Measurements from ENCODE around the gene TAMM41. TPM values are rescaled to one million over a fixed set of nuclear protein-coding genes. Genes with fewer than 3 reads are reported as not detected.
A peak's percentile ranks its signal among the peaks of the same experiment; 100 is the strongest.
"Not testable (repeated sequence)": the region's sequence is repeated elsewhere in the genome, so short reads cannot be mapped to it uniquely, and the experiment has no call there.

TAMM41 gene
- total RNA-seq, 1 donor = 10.4 TPM

DNA sequence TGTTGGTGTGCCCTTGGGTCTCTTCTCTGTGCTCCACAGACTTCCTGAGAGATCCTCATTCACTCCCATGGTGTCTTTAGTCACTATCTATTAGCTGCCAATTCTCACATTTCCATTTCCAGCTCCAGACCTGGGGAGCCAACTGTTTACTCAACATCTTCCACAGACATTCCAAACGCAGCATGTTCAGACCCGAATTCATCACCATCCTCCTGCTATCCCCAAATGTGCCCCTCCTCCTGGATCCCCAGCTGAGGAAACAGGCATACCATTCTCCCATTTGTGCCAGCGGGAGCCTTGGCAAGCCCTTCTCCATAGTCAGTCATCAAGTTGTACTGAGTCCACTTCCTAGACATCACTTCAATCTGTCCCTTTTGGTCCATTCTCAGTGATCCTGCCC lies 67.1 kb downstream of the TAMM41 start:
- no peak overlapping the region for H3K4me3 ChIP-seq (ENCODE audit: low read depth, low read length)
- DNase-seq (ENCODE audit: low read depth) = no peak
- TF ChIP-seq, protein P1, sequence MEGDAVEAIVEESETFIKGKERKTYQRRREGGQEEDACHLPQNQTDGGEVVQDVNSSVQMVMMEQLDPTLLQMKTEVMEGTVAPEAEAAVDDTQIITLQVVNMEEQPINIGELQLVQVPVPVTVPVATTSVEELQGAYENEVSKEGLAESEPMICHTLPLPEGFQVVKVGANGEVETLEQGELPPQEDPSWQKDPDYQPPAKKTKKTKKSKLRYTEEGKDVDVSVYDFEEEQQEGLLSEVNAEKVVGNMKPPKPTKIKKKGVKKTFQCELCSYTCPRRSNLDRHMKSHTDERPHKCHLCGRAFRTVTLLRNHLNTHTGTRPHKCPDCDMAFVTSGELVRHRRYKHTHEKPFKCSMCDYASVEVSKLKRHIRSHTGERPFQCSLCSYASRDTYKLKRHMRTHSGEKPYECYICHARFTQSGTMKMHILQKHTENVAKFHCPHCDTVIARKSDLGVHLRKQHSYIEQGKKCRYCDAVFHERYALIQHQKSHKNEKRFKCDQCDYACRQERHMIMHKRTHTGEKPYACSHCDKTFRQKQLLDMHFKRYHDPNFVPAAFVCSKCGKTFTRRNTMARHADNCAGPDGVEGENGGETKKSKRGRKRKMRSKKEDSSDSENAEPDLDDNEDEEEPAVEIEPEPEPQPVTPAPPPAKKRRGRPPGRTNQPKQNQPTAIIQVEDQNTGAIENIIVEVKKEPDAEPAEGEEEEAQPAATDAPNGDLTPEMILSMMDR (IDR thresholded peaks at IDR 0.05; ENCODE audit: insufficient read depth, low read depth, low read length) = no peak

DNA sequence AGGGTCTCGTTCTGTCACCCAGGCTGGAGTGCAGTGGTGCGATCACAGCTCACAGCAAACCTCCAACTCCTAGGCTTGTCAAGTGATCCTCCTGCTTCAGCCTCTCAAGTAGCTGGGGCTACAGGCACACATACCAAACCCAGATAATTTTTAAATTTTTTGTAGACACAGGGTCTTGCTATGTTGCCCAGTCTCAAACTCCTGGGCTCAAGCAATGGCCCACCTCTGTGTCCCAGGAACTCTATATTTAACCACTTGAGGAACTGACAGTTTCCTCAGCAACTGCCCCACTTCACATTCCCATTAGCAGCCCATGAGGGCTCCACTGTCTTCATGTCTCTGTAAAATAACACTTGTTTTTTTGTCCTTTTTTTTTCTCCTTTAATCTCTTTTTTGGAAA lies 68.4 kb downstream of the TAMM41 start:
- no peak for DNase-seq (ENCODE audit: low read depth)
- TF ChIP-seq, protein P1 (IDR thresholded peaks at IDR 0.05; ENCODE audit: insufficient read depth, low read depth, low read length) = no peak
- H3K4me3 ChIP-seq (ENCODE audit: low read depth, low read length) = no peak overlapping the region

DNA sequence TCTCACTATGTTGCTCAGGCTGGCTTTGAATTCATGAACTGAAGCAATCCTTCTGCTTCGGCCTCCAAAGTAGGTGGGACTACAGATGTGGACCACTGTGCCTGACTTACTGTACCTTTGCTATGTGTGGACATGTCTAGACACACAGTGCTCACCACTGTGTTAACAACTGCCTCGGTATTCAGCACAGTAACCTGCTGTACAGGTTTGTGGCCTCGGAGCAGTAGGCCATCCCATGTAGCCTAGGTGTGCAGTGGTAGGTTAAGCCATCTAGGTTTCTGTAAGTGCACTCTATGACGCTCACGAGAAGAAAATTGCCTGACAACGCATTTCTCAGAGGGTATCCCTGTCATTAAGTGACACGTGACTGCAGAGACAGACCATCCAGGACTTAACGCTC lies 70.3 kb downstream of the TAMM41 start:
- no peak for DNase-seq (ENCODE audit: low read depth)
- no peak overlapping the region for H3K4me3 ChIP-seq (ENCODE audit: low read depth, low read length)
- TF ChIP-seq, protein P1 (IDR thresholded peaks at IDR 0.05; ENCODE audit: insufficient read depth, low read depth, low read length) = no peak

DNA sequence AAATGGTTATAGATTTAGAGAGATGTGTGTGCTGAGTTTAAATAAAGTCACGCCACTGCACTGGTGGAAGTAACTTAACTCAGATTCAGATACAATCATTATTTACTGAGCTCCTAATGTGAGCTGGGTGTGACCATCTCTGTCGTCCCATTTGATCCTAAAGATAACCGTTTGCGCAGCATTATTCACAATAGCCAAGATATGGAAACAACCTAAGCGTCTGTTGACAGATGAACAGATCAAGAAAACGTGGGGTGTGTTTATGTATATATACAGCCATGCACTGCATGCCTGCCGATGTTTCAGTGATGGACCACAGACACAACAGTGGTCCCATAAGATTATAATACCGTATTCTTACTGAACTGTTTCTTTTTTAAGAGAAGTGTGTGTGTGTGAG lies 71.2 kb downstream of the TAMM41 start:
- no peak for DNase-seq (ENCODE audit: low read depth)
- TF ChIP-seq, protein P1 (IDR thresholded peaks at IDR 0.05; ENCODE audit: insufficient read depth, low read depth, low read length) = no peak
- no peak overlapping the region for H3K4me3 ChIP-seq (ENCODE audit: low read depth, low read length)

DNA sequence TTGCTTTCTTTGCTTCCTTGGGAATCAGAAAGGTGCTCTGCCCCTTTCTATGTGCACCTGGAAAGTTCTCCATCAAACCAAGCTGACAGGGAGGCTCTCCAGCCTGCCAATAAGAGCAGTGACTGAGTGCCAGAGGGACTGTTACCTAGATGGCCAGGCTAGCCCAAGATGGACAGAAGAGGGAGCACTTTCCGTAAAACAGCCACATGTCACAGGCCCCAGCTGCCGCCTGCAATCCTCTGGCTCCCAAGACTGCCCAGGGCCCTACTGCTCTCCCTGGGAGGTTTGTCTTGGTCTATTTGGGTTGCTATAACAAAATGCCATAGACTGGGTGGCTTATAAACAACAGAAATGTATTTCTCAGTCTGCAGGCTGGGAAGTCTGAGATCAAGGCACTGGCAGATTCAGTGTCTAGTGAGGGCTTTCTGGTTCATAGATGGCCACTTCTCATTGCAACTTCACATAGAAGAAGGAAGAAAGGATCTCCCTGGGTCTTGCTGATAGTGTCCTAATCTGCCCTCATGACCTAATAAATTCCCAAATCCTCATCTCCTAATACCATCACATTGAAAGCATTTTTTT lies 72.3 kb downstream of the TAMM41 start:
- TF ChIP-seq, protein P1 (IDR thresholded peaks at IDR 0.05; ENCODE audit: insufficient read depth, low read depth, low read length) = peak; percentile 69
- no peak overlapping the region for H3K4me3 ChIP-seq (ENCODE audit: low read depth, low read length)
- DNase-seq (ENCODE audit: low read depth) = peak; percentile 62

DNA sequence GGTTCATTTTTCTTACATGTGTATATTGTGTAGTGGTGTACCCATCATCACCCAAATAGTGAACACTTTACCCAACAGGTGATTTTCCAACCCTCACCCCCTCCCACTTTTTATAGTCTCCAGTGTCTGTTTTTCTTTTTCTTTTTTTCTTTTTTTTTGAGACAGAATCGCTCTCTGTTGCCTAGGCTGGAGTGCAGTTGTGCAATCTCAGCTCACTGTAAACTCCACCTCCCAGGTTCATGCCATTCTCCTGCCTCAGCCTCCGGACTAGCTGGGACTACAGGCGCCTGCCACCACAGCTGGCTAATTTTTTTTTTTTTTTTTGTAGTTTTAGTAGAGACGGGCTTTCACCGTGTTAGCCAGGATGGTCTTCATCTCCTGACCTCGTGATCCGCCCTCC lies 74.8 kb downstream of the TAMM41 start:
- not testable (repeated sequence) for DNase-seq (ENCODE audit: low read depth); H3K4me3 ChIP-seq (ENCODE audit: low read depth, low read length)

DNA sequence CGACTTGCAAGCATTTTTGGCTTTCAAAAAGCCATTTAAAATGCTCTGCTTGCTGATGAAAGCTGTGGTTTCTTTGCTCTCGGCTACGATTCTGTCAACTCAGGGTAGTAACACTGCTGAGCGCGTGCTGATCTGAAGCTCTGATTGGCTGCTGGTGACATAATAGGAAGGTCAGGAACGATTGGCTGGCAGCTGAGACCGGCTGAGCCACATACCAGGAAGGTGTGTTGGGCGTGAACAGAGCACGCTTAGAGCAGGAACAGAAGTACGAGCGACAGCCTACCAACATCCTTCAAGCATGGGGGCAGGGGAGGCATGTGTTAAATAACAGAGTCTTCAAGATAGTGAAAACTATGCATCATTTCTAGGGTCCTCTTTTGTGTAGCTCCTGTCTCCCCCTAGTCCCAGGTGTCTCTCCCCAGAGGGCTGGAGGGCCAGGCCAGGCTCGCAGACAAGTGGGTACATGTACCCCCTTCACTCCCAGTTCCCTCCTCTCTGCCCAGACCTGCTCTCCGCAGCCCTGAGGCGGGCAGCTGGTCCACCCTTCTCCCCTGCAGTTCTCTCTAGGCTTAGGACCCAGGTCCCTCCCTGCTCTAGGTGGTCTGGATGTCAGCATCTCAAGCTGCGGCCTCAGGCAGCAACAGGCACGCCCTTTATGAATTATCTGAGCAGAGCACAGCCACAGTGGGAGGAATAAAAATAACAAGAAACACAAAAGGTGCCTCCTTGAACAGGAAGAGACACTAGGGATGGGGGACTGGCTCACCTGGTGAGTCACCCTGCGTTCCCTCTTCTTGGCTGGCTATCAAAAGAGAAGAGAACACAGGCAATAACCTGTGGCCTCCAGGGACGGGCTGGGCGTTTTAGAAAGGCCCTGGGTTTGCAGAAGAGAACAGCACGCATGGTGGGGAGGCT lies 76.0 kb downstream of the TAMM41 start:
- peak overlapping the region; percentile 9 for H3K4me3 ChIP-seq (ENCODE audit: low read depth, low read length)
- TF ChIP-seq, protein P1 (IDR thresholded peaks at IDR 0.05; ENCODE audit: insufficient read depth, low read depth, low read length) = no peak
- DNase-seq (ENCODE audit: low read depth) = peak; percentile 81

Measured in fibroblast of villous mesenchyme (primary cell).